Adipocyte (in vitro differentiated cells): ENCODE results near the gene RSBN1.

ENCODE experiments used
- DNase-seq: peaks from one replicate; pipeline ENCODE4 v3.0.0-alpha.2; 2015; ENCODE audit warnings: low read depth
- H3K27me3 ChIP-seq: replicated peaks from 2 replicates; pipeline ENCODE4 v1.7.0; 2013; ENCODE audit warnings: mild to moderate bottlenecking, low read length, moderate library complexity; ENCODE audit not compliant: control insufficient read depth, insufficient read depth
- H3K36me3 ChIP-seq: 2 replicates; pipeline ENCODE4 v1.7.0; 2013; ENCODE audit warnings: low read length, mild to moderate bottlenecking, moderate library complexity; ENCODE audit not compliant: control insufficient read depth, insufficient read depth, severe bottlenecking
- H3K4me1 ChIP-seq: 2 replicates; pipeline ENCODE4 v1.7.0; 2013; ENCODE audit warnings: mild to moderate bottlenecking, low read length, moderate library complexity; ENCODE audit not compliant: control insufficient read depth, insufficient read depth
- H3K4me3 ChIP-seq: 2 replicates; pipeline ENCODE4 v1.7.0; 2013; ENCODE audit warnings: mild to moderate bottlenecking, low read length, moderate library complexity
- H3K9ac ChIP-seq: 2 replicates; pipeline ENCODE4 v1.7.0; 2013; ENCODE audit warnings: mild to moderate bottlenecking, low read length, moderate library complexity
- H3K9me3 ChIP-seq: 2 replicates; pipeline ENCODE4 v1.7.0; 2013; ENCODE audit warnings: mild to moderate bottlenecking, low read length, moderate library complexity; ENCODE audit not compliant: control insufficient read depth

Gene RSBN1

DNA sequence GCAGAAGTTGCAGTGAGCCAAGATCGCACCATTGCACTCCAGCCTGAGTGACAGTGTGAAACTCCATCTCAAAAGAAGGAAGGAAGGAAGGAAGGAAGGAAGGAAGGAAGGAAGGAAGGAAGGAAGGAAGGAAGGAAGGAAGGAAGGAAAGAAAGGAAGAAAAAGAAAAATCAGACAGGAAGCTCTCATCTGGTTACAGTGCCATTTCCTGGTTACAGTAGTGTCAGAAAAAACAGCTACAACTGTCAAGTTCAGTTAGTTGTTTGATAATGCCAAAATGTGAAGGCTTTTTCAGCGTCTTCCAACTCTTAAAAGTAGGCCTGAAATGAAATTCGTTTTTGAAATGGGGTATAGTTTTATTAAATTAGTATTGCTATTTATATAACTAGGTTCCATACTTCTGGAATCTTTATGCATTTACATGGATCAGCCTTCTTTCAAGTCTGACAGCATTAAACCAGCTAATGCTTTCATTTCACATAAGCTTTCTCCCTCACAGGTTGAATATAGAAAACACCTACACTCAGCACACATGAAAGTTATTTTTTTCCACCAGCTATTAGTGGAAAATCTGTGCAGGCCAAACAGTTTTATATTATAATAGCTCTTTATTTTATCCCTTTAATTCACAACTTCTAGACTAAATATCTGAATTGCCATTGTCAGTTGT is 38.0 kb upstream of the RSBN1 start:
- Histone ChIP-seq H3K9me3 (peaks cover 10% of the 10 kb centered on the region), H3K27me3 (no peaks in the 10 kb centered on the region), H3K36me3 (no peaks in the 10 kb centered on the region), H3K4me3 (no peak overlapping the region), H3K4me1 (peaks cover 32% of the 10 kb centered on the region), H3K9ac (no peak overlapping the region)
- DNase-seq = no peak

DNA sequence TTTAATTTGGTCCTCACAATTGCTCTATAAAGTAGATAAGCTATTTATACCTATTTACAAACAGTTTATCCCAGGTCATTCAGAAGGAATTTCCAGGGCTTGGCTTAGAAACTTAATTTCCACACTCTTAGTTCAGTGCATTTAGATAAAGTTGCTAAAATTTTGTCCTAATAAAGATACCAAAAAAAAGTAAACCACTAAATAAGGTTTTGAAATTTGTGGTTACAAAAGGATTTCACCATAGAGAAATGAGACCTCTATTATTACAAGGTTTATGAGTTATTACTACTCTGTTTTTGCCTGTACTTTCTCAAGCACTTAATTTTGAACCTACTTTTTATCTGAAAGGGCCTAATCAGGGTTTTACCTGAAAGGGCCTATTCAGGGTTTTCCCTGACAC is 36.8 kb upstream of the RSBN1 start:
- Histone ChIP-seq H3K4me3 (no peak overlapping the region), H3K9ac (no peak overlapping the region), H3K4me1 (peaks cover 27% of the 10 kb centered on the region), H3K36me3 (no peaks in the 10 kb centered on the region), H3K9me3 (peaks cover 10% of the 10 kb centered on the region), H3K27me3 (no peaks in the 10 kb centered on the region)
- DNase-seq = peak; percentile 20

DNA sequence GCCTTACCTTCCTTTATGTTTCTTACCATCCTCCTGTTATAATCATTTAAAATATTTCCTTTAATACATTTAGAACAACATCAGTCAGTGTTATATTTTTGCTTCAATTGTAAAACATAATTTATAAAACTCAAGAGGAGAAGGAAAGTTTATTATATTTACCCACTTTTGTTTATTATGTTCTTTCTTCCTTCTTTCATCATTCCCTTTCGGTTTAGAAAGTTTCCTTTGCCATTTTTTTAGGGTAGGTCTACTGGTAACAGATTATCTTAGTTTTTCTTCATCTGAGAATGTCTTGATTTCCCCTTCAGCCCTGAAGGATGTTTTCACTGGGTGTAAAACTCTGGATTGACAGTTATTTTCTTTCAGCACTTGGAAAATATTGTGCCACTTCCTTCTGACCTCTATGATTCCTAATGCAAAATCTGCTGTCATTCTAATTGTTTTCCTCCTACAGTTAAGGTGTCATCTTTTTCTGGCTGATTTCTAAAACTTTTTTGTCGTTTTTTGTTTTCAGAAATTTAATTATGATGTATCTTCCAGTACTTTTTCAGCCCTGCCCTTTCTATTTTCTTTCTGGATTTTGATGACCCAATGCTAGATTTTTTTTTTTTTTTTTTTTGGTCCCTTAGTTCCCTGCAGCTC is 34.2 kb upstream of the RSBN1 start:
- H3K27me3 ChIP-seq = no peaks in the 10 kb centered on the region
- peaks cover 14% of the 10 kb centered on the region for H3K4me1 ChIP-seq
- H3K9me3 ChIP-seq = peaks cover 10% of the 10 kb centered on the region
- H3K4me3 ChIP-seq = no peak overlapping the region
- no peak overlapping the region for H3K9ac ChIP-seq
- DNase-seq = no peak
- H3K36me3 ChIP-seq = no peaks in the 10 kb centered on the region

DNA sequence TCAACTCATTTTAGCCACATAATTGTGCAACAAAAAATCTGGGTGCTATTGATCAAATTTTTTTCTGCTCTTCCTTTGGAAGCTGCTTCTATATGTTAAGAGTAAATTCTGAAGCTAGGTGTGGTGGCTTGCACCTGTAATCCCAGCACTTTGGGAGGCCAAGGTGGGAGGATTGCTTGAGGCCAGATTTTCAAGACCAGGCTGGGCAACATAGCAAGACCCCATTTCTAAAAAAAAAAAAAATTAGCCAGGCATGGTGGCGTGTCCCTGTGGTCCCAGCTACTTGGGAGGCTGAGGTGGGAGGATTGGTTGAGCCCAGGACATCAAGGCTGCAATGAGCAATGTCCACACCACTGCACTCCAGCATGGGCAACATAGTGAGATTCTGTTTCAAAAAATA is 24.3 kb upstream of the RSBN1 start:
- no peaks in the 10 kb centered on the region for H3K9me3 ChIP-seq
- H3K36me3 ChIP-seq = no peaks in the 10 kb centered on the region
- no peaks in the 10 kb centered on the region for H3K27me3 ChIP-seq
- no peak overlapping the region for H3K9ac ChIP-seq
- no peaks in the 10 kb centered on the region for H3K4me1 ChIP-seq
- no peak for DNase-seq
- H3K4me3 ChIP-seq = no peak overlapping the region

DNA sequence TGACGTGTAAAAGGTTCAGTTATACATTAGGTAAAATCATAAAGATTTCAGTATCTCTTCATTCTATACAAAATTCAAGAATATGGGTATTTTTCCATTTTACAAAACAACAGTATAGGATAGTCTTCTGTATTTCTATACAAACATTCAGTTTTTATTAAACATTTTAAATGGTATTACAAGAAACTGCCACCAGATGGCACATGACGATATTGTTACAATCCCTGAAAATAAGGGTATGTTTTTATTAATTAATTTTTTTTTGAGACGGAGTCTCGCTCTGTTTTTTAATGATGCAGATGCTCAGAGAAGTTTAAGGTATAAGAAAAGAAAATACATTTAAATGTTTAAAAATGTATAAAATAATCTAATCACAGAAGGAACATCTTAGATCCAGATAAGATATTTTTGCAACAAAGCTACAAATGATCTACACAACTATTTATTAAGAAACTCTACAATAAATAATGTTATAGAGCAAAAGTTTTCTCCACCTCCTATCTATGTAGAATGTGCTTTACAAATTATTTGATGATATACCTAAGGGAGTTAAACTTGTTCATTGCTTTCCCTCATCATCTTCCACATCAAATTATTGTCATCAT is 23.5 kb upstream of the RSBN1 start:
- H3K9me3 ChIP-seq = no peaks in the 10 kb centered on the region
- no peak overlapping the region for H3K4me3 ChIP-seq
- DNase-seq = peak; percentile 88
- H3K36me3 ChIP-seq = no peaks in the 10 kb centered on the region
- H3K9ac ChIP-seq = no peak overlapping the region
- H3K27me3 ChIP-seq = no peaks in the 10 kb centered on the region
- H3K4me1 ChIP-seq = no peaks in the 10 kb centered on the region

DNA sequence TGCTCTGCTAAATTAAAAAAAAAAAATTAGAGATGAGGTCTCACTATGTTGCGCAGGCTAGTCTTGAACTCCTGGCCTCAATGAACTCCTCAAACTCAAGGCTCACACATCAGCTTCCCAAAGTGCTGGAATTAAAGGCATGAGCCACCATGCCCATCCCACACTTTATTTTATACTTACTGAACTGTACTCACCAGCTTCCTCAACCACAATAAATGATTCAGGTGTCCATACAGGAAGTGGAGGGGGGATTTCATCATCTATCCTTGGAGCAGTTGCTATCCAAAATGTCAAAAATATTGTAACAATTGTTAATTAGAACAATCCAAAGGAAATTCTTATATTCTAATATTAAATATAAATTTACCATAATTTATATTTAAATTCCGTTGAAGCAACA is 22.4 kb upstream of the RSBN1 start:
- no peaks in the 10 kb centered on the region for H3K36me3 ChIP-seq
- no peak overlapping the region for H3K9ac ChIP-seq
- H3K9me3 ChIP-seq = no peaks in the 10 kb centered on the region
- no peaks in the 10 kb centered on the region for H3K4me1 ChIP-seq
- no peak overlapping the region for H3K4me3 ChIP-seq
- DNase-seq = no peak
- no peaks in the 10 kb centered on the region for H3K27me3 ChIP-seq

DNA sequence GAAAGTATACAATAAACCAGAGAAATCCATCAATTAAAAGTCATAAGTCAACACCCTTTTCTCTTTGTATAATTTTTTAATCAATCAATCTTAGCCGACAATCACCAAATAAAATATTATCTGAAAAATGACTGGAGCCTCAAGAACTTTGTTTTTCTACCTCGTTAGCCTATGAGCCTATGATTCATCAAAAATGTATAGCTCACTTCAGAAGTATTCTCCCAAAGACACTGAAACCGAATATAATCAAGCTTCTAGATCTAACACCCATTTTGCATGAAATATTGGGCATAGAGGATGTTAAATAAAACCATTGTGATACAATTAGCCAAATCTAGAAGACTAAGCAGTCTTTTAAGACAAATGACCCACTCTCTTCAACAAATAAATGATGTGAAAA is 17.8 kb upstream of the RSBN1 start:
- no peaks in the 10 kb centered on the region for H3K4me1 ChIP-seq
- H3K9ac ChIP-seq = no peak overlapping the region
- no peak overlapping the region for H3K4me3 ChIP-seq
- H3K9me3 ChIP-seq = no peaks in the 10 kb centered on the region
- no peaks in the 10 kb centered on the region for H3K27me3 ChIP-seq
- H3K36me3 ChIP-seq = no peaks in the 10 kb centered on the region
- peak; percentile 64 for DNase-seq

DNA sequence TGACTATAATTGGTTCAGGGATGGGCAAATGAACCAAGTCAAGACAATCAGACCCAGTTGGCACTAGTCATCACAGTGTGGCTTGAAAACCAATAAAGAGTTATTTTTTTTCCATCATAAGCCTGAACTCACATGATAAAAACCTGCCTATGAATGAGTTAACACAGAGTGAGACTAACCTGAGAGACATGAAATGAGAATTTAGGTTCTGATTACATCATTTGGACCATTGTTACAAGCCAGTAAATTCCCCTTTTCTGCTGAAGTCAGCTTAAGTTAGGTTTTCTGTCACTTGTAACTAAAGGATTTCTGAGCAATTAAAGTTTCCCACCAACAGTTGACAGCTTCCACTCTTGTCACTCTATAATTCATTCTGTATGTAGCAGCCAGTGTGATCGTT is 9.6 kb upstream of the RSBN1 start:
- no peak for DNase-seq
- Histone ChIP-seq H3K4me1 (no peaks in the 10 kb centered on the region), H3K9me3 (no peaks in the 10 kb centered on the region), H3K4me3 (no peak overlapping the region), H3K27me3 (no peaks in the 10 kb centered on the region), H3K36me3 (no peaks in the 10 kb centered on the region), H3K9ac (no peak overlapping the region)

DNA sequence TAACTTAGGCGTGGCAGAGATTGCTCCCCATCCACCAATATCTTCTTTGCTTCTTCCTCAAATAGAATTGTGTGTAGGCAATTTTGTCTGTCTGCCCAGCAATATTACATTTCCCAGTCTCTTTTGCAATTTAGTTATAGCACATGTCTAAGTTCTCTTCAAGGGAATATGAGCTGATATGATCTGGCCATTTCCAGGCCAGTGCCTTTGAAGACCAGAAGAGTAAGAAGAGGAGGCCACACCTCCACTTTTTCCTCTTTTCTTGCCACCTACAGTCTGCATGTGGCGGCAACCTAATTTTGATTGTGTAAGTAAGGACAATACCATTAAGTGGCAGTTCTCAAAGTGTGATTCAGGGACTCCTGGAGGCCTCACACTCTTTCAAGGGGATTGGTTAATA is 6.3 kb upstream of the RSBN1 start:
- no peaks in the 10 kb centered on the region for H3K9me3 ChIP-seq
- H3K27me3 ChIP-seq = no peaks in the 10 kb centered on the region
- no peaks in the 10 kb centered on the region for H3K4me1 ChIP-seq
- H3K4me3 ChIP-seq = no peak overlapping the region
- no peak overlapping the region for H3K9ac ChIP-seq
- H3K36me3 ChIP-seq = no peaks in the 10 kb centered on the region
- no peak for DNase-seq

DNA sequence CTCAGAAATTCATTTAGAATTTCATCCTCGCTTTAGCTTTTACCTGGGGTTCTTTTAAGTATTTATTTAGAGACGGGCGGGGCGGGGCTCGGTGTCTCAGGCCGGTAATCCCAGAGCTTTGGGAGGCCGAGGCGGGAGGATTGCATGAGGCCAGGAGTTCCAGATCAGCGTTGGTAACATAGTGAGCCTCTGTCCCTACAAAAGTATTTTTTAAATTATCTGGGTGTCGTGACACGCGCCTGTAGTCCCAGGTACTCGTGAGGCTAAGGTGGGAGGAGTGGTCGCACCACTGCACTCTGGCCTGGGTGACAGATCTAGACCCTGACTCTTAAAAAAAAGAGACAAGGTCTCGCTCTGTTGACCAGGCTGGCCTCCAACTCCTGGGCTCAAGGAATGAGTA is 942 bp upstream of the RSBN1 start:
- H3K27me3 ChIP-seq = no peaks in the 10 kb centered on the region
- H3K36me3 ChIP-seq = no peaks in the 10 kb centered on the region
- no peaks in the 10 kb centered on the region for H3K9me3 ChIP-seq
- H3K4me3 ChIP-seq = no peak overlapping the region
- DNase-seq = no peak
- peaks cover 26% of the 10 kb centered on the region for H3K4me1 ChIP-seq
- no peak overlapping the region for H3K9ac ChIP-seq

DNA sequence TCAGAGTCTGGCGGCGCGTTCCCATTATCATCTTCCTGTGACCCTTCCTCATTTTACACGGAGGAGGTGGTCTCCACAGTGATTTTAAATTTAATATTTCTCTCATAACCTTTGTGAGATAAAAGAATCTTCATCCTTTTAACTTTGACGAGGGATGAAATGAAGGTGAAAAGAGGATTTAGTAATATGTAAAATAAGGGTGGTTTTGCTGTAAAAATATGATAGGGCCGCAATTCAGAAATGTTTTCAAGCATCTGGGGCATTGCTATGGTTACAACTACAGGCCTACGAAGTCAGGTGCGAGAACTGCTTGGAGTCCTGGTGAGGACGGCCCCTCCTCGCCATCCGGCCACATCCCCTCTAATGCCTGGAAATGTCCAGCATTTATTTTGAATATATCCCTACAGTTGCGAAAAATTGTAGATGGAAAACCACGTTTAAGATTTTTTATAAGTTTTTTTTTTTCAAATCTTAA is 422 bp upstream of the RSBN1 start:
- no peaks in the 10 kb centered on the region for H3K36me3 ChIP-seq
- H3K27me3 ChIP-seq = no peaks in the 10 kb centered on the region
- peak overlapping the region; percentile 94 for H3K9ac ChIP-seq
- peak overlapping the region; percentile 91 for H3K4me3 ChIP-seq
- no peaks in the 10 kb centered on the region for H3K9me3 ChIP-seq
- H3K4me1 ChIP-seq = peaks cover 26% of the 10 kb centered on the region
- no peak for DNase-seq
